ENCODE data around the gene ZKSCAN3. TPM values are rescaled to one million over a fixed set of nuclear protein-coding genes. Genes with fewer than 3 reads are reported as not detected.
"Not testable (repeated sequence)": the region's sequence is repeated elsewhere in the genome, so short reads cannot be mapped to it uniquely, and the experiment has no call there.

The ZKSCAN3 gene
- total RNA-seq = 10 to 100 TPM in 3 of 5 donors, 1 to 10 TPM in 2; 4.0 to 11.9 (median 10.5) TPM
- total RNA-seq (2013) = 9.9 TPM
- 2.9 to 22.3 (median 5.8) reads per million in 29 experiments for total RNA-seq

DNA sequence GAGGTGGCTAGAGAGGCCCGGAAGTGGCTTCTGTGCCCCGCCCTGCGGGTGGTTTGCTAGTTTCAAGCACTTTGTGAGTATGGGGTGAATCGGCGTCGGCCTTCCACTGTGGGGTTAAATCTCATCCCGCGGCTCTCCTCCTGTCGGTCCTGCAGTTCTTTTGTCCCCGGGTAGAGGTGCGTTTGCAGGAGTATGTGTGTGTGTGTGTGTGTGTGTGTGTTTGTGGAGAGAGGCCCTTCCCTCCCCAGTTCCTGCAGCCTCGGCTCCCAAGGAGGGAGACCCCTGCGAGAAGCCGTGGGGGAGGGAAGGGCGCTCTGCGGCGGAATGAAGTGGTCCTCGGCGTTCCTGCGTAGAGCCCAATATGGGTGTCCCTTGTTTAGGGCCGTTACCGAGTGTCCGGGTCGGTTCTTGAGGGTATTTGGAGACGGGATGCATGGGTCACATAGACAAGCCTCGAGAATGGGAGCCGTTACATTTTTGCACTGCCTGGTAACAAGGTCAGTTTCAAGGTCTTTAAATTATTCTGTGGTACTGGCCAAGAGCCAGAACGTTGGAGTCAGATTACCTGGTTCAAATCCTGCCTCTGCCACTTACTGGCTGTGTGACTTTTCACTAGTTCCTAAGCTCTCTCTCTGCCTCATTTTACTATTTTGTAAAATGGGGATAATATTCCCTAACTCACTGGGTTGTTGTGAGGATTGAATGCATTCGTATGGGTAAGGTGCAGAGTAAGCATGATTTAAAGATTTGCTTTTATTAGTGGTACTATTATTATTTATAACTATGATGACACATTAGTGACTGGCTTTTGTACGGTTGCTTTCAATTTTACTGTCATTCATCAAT is at the start of gene ZKSCAN3:
TSS of gene ZKSCAN3 (plus strand) at position 56 of the 846 bp plus-strand sequence. CDS start 9,640 bp downstream, outside the sequence.
- no peaks in the 10 kb centered on the region for H3K9me3 Mint-ChIP-seq
- peak; percentile 99 to 100 (median 100) for ATAC-seq (replicated peaks in 1 of 4)
- Histone ChIP-seq H3K36me3 (ENCODE audit: control insufficient read depth in 2 of 2, extremely low read depth in 1 of 2, insufficient read depth in 1 of 2, low read length in 1 of 2) (peaks cover 0 to 4% of the 10 kb centered on the region in 2 donors), H3K4me1 (ENCODE audit: control insufficient read depth in 1 of 2, extremely low read depth in 1 of 2, insufficient read depth in 2 of 2, low read length in 2 of 2) (peaks cover 14 to 16% of the 10 kb centered on the region in 2 experiments), H3K27me3 (replicated peaks in 1 of 2; ENCODE audit: control insufficient read depth in 2 of 2, extremely low read depth in 1 of 2, insufficient read depth in 2 of 2, low read length in 1 of 2) (peaks cover 0 to 2% of the 10 kb centered on the region in 2 experiments), H3K27ac (ENCODE audit: low read length) (peak within 1 kb of the TSS; percentile 44), H3K4me3 (ENCODE audit: control insufficient read depth in 1 of 2, extremely low read depth in 1 of 2, low read length in 1 of 2) (peak within 1 kb of the TSS; percentile 75 to 95), H3K9me3 (no peaks in the 10 kb centered on the region)
- H3K4me1 Mint-ChIP-seq = peaks cover 34 to 38% (median 36%) of the 10 kb centered on the region in 3 donors
- CTCF ChIA-PET = interaction anchor here in 1 of 2 donors (0.7 to 1.5 kb wide), 3 partner anchors 15 to 85 kb away, joined by 3 to 6 read pairs (median 5); partner anchors contain the start of genes ZSCAN26 and ZSCAN31
- H3K36me3 Mint-ChIP-seq = no peaks in the 10 kb centered on the region
- H3K27ac Mint-ChIP-seq = peak within 1 kb of the TSS; percentile 92 to 93
- DNase-seq = peak; percentile 64 to 86 (median 78)
- H3K27me3 Mint-ChIP-seq = peaks cover 4 to 14% of the 10 kb centered on the region in 2 donors
- POLR2A ChIA-PET = interaction anchor here (0.6 to 1.0 kb wide), 5 partner anchors 15 to 213 kb away, joined by 3 to 6 read pairs (median 4); partner anchors contain the start of gene ZSCAN26 (in 2 of the 2)
- H3K4me3 Mint-ChIP-seq = peak within 1 kb of the TSS; percentile 91 to 98 (median 96)
- WGBS (ENCODE audit: insufficient coverage) = 1% methylated on average over 20 of the region's 30 CpGs

DNA sequence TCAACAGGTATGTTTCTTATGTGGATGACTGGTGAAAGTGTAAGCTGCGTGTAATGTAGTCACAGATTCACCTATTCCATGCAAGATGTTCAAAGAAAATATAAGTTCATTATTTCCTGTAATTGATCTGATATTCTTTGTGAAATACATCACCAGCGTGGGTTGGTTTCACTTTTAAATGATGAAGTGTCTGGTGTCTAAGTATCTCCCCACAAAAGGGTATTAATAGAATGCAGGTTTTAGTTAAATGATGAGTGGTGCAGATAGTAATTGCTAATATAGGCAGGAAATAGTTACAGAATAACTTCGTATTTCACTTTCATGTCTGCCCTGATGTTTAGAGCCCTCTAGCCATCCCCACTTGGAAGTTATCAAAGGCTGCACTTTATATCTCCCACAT is 46.2 kb upstream of the ZKSCAN3 start:
- ChIA-PET POLR2A (no interaction called here), CTCF (interaction anchor here in 1 of 2 donors (0.8 kb wide), 1 partner anchor 37 kb away, joined by 3 read pairs; the partner anchor contains the start of gene ZSCAN26)
- Mint-ChIP-seq H3K9me3 (peaks cover 0 to 8% (median 3%) of the 10 kb centered on the region in 3 donors), H3K27me3 (peaks cover 0 to under 1% of the 10 kb centered on the region in 2 donors), H3K36me3 (peaks cover 7% of the 10 kb centered on the region), H3K4me1 (peaks cover 8 to 13% (median 9%) of the 10 kb centered on the region in 3 donors), H3K27ac (peak overlapping the region in 1 of 2 donors; percentile 15), H3K4me3 (peak overlapping the region; percentile 1 to 10 (median 9))
- DNase-seq = peak in 1 of 35 experiments; percentile 6
- peak in 1 of 4 experiments; percentile 16 for ATAC-seq (replicated peaks in 1 of 4)
- H3K36me3 ChIP-seq (ENCODE audit: control insufficient read depth in 2 of 2, extremely low read depth in 1 of 2, insufficient read depth in 1 of 2, low read length in 1 of 2) = no peaks in the 10 kb centered on the region
- H3K27ac ChIP-seq (ENCODE audit: low read length) = no peak overlapping the region
- H3K9me3 ChIP-seq = no peaks in the 10 kb centered on the region
- WGBS (ENCODE audit: insufficient coverage) = no CpG with 5 or more reads among the region's 3 CpGs
- no peaks in the 10 kb centered on the region for H3K27me3 ChIP-seq (replicated peaks in 1 of 2; ENCODE audit: control insufficient read depth in 2 of 2, extremely low read depth in 1 of 2, insufficient read depth in 2 of 2, low read length in 1 of 2)
- H3K4me3 ChIP-seq (ENCODE audit: control insufficient read depth in 1 of 2, extremely low read depth in 1 of 2, low read length in 1 of 2) = no peak overlapping the region
- no peaks in the 10 kb centered on the region for H3K4me1 ChIP-seq (ENCODE audit: control insufficient read depth in 1 of 2, extremely low read depth in 1 of 2, insufficient read depth in 2 of 2, low read length in 2 of 2)

DNA sequence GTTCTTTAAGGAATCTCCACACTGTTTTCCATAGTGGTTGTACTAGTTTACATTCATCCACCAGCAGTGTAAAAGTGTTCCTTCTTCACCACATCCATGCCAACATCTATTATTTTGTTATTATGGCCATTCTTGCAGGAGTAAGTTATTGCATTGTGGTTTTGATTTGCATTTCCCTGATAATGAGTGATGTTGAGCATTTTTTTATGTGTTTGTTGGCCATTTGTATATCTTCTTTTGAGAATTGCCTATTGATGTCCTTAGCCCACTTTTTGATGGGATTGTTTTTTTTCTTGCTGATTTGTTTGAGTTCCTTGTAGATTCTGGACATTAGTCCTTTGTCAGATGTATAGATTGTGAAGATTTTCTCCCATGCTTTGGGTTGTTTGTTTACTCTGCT is 43.4 kb upstream of the ZKSCAN3 start:
- H3K27ac ChIP-seq (ENCODE audit: low read length); CTCF ChIA-PET; ATAC-seq (replicated peaks in 1 of 4); H3K27ac Mint-ChIP-seq; H3K36me3 ChIP-seq (ENCODE audit: control insufficient read depth in 2 of 2, extremely low read depth in 1 of 2, insufficient read depth in 1 of 2, low read length in 1 of 2); POLR2A ChIA-PET; H3K36me3 Mint-ChIP-seq; H3K9me3 ChIP-seq; DNase-seq; H3K4me3 Mint-ChIP-seq; H3K4me1 ChIP-seq (ENCODE audit: control insufficient read depth in 1 of 2, extremely low read depth in 1 of 2, insufficient read depth in 2 of 2, low read length in 2 of 2); H3K9me3 Mint-ChIP-seq; H3K27me3 ChIP-seq (replicated peaks in 1 of 2; ENCODE audit: control insufficient read depth in 2 of 2, extremely low read depth in 1 of 2, insufficient read depth in 2 of 2, low read length in 1 of 2); H3K4me3 ChIP-seq (ENCODE audit: control insufficient read depth in 1 of 2, extremely low read depth in 1 of 2, low read length in 1 of 2): not testable (repeated sequence)
- H3K27me3 Mint-ChIP-seq = peaks cover 8 to 18% of the 10 kb centered on the region in 2 donors
- H3K4me1 Mint-ChIP-seq = peaks cover 8 to 13% (median 9%) of the 10 kb centered on the region in 3 donors

DNA sequence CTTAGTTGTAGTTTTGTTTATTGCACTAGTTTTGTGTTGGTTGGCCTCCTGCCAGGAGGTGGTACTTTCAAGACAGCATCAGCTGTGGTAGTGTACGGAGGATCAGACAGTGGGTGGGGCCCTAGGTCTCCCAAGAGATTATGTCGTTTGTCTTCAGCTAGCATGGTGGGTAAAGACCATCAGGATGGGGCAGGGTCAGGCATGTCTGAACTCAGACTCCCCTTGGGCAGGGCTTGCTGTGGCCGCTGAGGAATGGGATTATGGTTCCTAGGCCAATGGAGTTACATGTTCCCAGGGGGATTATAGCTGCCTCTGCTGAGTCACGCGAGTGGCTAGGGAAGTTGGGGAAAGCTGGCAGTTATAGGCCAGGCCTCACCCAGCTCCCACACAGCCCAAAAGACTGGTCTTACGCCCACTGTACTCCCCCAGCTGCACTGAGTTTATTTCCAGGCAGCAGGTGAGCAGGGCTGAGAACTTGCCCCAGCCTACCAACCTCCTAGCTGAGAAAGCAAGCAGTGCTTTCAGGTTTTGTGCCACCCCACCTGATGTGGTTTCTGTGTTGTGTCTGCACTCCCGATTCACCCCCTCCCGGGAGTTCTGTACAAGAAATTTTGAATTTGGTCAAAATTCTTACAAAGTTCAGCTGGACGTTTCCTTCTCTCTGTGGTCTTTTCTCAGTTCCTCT is 38.5 kb upstream of the ZKSCAN3 start:
- 71% methylated on average over 6 of the region's 9 CpGs for WGBS (ENCODE audit: insufficient coverage)
- no peak overlapping the region for H3K4me3 Mint-ChIP-seq
- H3K9me3 Mint-ChIP-seq = peaks cover 0 to 4% (median 3%) of the 10 kb centered on the region in 3 donors
- H3K27ac ChIP-seq (ENCODE audit: low read length) = no peak overlapping the region
- peaks cover 20 to 35% of the 10 kb centered on the region in 2 donors for H3K27me3 Mint-ChIP-seq
- H3K4me1 Mint-ChIP-seq = no peaks in the 10 kb centered on the region
- H3K4me3 ChIP-seq (ENCODE audit: control insufficient read depth in 1 of 2, extremely low read depth in 1 of 2, low read length in 1 of 2) = no peak overlapping the region
- POLR2A ChIA-PET = no interaction called here
- peaks cover 0 to 16% of the 10 kb centered on the region in 2 experiments for H3K27me3 ChIP-seq (replicated peaks in 1 of 2; ENCODE audit: control insufficient read depth in 2 of 2, extremely low read depth in 1 of 2, insufficient read depth in 2 of 2, low read length in 1 of 2)
- no peaks in the 10 kb centered on the region for H3K9me3 ChIP-seq
- CTCF ChIA-PET = no interaction called here
- H3K36me3 Mint-ChIP-seq = no peaks in the 10 kb centered on the region
- H3K36me3 ChIP-seq (ENCODE audit: control insufficient read depth in 2 of 2, extremely low read depth in 1 of 2, insufficient read depth in 1 of 2, low read length in 1 of 2) = no peaks in the 10 kb centered on the region
- no peaks in the 10 kb centered on the region for H3K4me1 ChIP-seq (ENCODE audit: control insufficient read depth in 1 of 2, extremely low read depth in 1 of 2, insufficient read depth in 2 of 2, low read length in 2 of 2)
- ATAC-seq (replicated peaks in 1 of 4) (no peak), DNase-seq (no peak)
- no peak overlapping the region for H3K27ac Mint-ChIP-seq

- Histone ChIP-seq H3K36me3 (ENCODE audit: control insufficient read depth in 2 of 2, extremely low read depth in 1 of 2, insufficient read depth in 1 of 2, low read length in 1 of 2) (no peaks in the 10 kb centered on the region), H3K4me1 (ENCODE audit: control insufficient read depth in 1 of 2, extremely low read depth in 1 of 2, insufficient read depth in 2 of 2, low read length in 2 of 2) (no peaks in the 10 kb centered on the region), H3K27ac (ENCODE audit: low read length) (no peak overlapping the region), H3K9me3 (no peaks in the 10 kb centered on the region), H3K27me3 (replicated peaks in 1 of 2; ENCODE audit: control insufficient read depth in 2 of 2, extremely low read depth in 1 of 2, insufficient read depth in 2 of 2, low read length in 1 of 2) (peaks cover 0 to 16% of the 10 kb centered on the region in 2 experiments), H3K4me3 (ENCODE audit: control insufficient read depth in 1 of 2, extremely low read depth in 1 of 2, low read length in 1 of 2) (no peak overlapping the region)
- CTCF ChIA-PET = no interaction called here
- Mint-ChIP-seq H3K4me1 (no peaks in the 10 kb centered on the region), H3K27ac (no peak overlapping the region), H3K9me3 (no peaks in the 10 kb centered on the region), H3K36me3 (no peaks in the 10 kb centered on the region), H3K4me3 (no peak overlapping the region), H3K27me3 (peaks cover 20 to 42% of the 10 kb centered on the region in 2 donors)
- WGBS (ENCODE audit: insufficient coverage) = 92% methylated on average over 23 of the region's 23 CpGs
- no peak for ATAC-seq (replicated peaks in 1 of 4)
- no peak for DNase-seq
- POLR2A ChIA-PET = no interaction called here
These were observed 36.8 kb upstream of the ZKSCAN3 start for GRCh38 chr6:28312939-28313338.

GRCh38 chr6:28315628-28316027 is 34.1 kb upstream of the ZKSCAN3 start:
- no peak overlapping the region for H3K4me3 Mint-ChIP-seq
- DNase-seq = no peak
- Histone ChIP-seq H3K4me3 (ENCODE audit: control insufficient read depth in 1 of 2, extremely low read depth in 1 of 2, low read length in 1 of 2) (no peak overlapping the region), H3K36me3 (ENCODE audit: control insufficient read depth in 2 of 2, extremely low read depth in 1 of 2, insufficient read depth in 1 of 2, low read length in 1 of 2) (no peaks in the 10 kb centered on the region), H3K27ac (ENCODE audit: low read length) (no peak overlapping the region), H3K4me1 (ENCODE audit: control insufficient read depth in 1 of 2, extremely low read depth in 1 of 2, insufficient read depth in 2 of 2, low read length in 2 of 2) (no peaks in the 10 kb centered on the region), H3K9me3 (no peaks in the 10 kb centered on the region), H3K27me3 (replicated peaks in 1 of 2; ENCODE audit: control insufficient read depth in 2 of 2, extremely low read depth in 1 of 2, insufficient read depth in 2 of 2, low read length in 1 of 2) (peaks cover 0 to 20% of the 10 kb centered on the region in 2 experiments)
- no peaks in the 10 kb centered on the region for H3K36me3 Mint-ChIP-seq
- H3K4me1 Mint-ChIP-seq = no peaks in the 10 kb centered on the region
- H3K27ac Mint-ChIP-seq = peak overlapping the region in 1 of 2 donors; percentile 39
- 94% methylated on average over 2 of the region's 3 CpGs for WGBS (ENCODE audit: insufficient coverage)
- H3K9me3 Mint-ChIP-seq = no peaks in the 10 kb centered on the region
- peaks cover 17 to 32% of the 10 kb centered on the region in 2 donors for H3K27me3 Mint-ChIP-seq
- ChIA-PET CTCF (interaction anchor here in 1 of 2 donors (0.6 kb wide), 1 partner anchor 57 kb away, joined by 5 read pairs; no protein-coding TSS in a partner anchor), POLR2A (interaction anchor here in 1 of 2 donors (0.5 kb wide), 1 partner anchor 210 kb away, joined by 4 read pairs; no protein-coding TSS in a partner anchor)
- ATAC-seq (replicated peaks in 1 of 4) = no peak

Data from T-cell (primary cell).